HEK293 (cell line): ENCODE results near the gene FBXL13.

ENCODE experiments used
- HOXA7 ChIP-seq: sonication (generic); formaldehyde crosslinking; IDR thresholded peaks from 2 replicates; pipeline ENCODE4 v1.8.1; 2022; ENCODE audit warnings: missing genetic modification reagents, borderline replicate concordance
- IKZF3 ChIP-seq: fragments of 450-650 bp; IDR thresholded peaks from 2 replicates; pipeline ENCODE4 v1.5.0; 2018; ENCODE audit warnings: missing biosample characterization, mild to moderate bottlenecking, missing genetic modification characterization, moderate library complexity
- KLF1 ChIP-seq: fragments of 450-650 bp; formaldehyde crosslinking; IDR thresholded peaks from 2 replicates; pipeline ENCODE4 v1.5.1; 2016; ENCODE audit warnings: missing biosample characterization, missing genetic modification characterization
- MYNN ChIP-seq: fragments of 450-650 bp; formaldehyde crosslinking; IDR thresholded peaks from 2 replicates; pipeline ENCODE4 v1.5.1; 2016; ENCODE audit warnings: missing biosample characterization, missing genetic modification characterization, borderline replicate concordance
- SALL2 ChIP-seq: fragments of 450-650 bp; formaldehyde crosslinking; IDR thresholded peaks from 2 replicates; pipeline ENCODE4 v1.5.0; 2017; ENCODE audit warnings: missing biosample characterization, mild to moderate bottlenecking, missing genetic modification characterization, borderline replicate concordance
- SCRT2 ChIP-seq: fragments of 450-650 bp; formaldehyde crosslinking; IDR thresholded peaks from 2 replicates; pipeline ENCODE4 v1.5.1; 2016; ENCODE audit warnings: missing biosample characterization, missing genetic modification characterization
- SP3 ChIP-seq: fragments of 450-650 bp; formaldehyde crosslinking; IDR thresholded peaks from 2 replicates; pipeline ENCODE4 v1.5.1; 2016; ENCODE audit warnings: missing biosample characterization, missing genetic modification characterization
- SP7 ChIP-seq: fragments of 450-650 bp; formaldehyde crosslinking; IDR thresholded peaks from 2 replicates; pipeline ENCODE4 v1.5.1; 2016; ENCODE audit warnings: missing biosample characterization, missing genetic modification characterization
- YY1 ChIP-seq: fragments of 450-650 bp; formaldehyde crosslinking; IDR thresholded peaks from 2 replicates; pipeline ENCODE4 v1.5.1; 2018; ENCODE audit warnings: missing biosample characterization, missing genetic modification characterization
- ZBTB17 ChIP-seq: fragments of 450-650 bp; formaldehyde crosslinking; IDR thresholded peaks from 2 replicates; pipeline ENCODE4 v1.5.1; 2016; ENCODE audit warnings: missing biosample characterization, missing genetic modification characterization
- ZFP3 ChIP-seq: fragments of 450-650 bp; formaldehyde crosslinking; IDR thresholded peaks from 2 replicates; pipeline ENCODE4 v1.5.1; 2016; ENCODE audit warnings: low read depth, missing biosample characterization, missing genetic modification characterization
- ZNF341 ChIP-seq: fragments of 450-650 bp; formaldehyde crosslinking; IDR thresholded peaks from 2 replicates; pipeline ENCODE4; 2016; ENCODE audit warnings: low read depth, missing biosample characterization, missing genetic modification characterization
- ZNF391 ChIP-seq: fragments of 450-650 bp; formaldehyde crosslinking; IDR thresholded peaks from 2 replicates; pipeline ENCODE4 v1.5.1; 2016; ENCODE audit warnings: low read depth, missing biosample characterization, missing genetic modification characterization, borderline replicate concordance
- ZNF416 ChIP-seq: fragments of 450-650 bp; formaldehyde crosslinking; IDR thresholded peaks from 2 replicates; pipeline ENCODE4 v1.5.1; 2016; ENCODE audit warnings: missing biosample characterization, missing genetic modification characterization
- ZNF501 ChIP-seq: fragments of 450-650 bp; formaldehyde crosslinking; IDR thresholded peaks from 2 replicates; pipeline ENCODE4 v1.5.1; 2016; ENCODE audit warnings: missing biosample characterization, missing genetic modification characterization
- ZNF596 ChIP-seq: fragments of 450-650 bp; IDR thresholded peaks from 2 replicates; pipeline ENCODE4 v1.5.0; 2018; ENCODE audit warnings: missing biosample characterization, mild to moderate bottlenecking, missing genetic modification characterization, moderate library complexity
- ZNF600 ChIP-seq: fragments of 450-650 bp; formaldehyde crosslinking; IDR thresholded peaks from 2 replicates; pipeline ENCODE4 v1.5.1; 2016; ENCODE audit warnings: missing biosample characterization, missing genetic modification characterization
- ZNF626 ChIP-seq: fragments of 450-650 bp; sonication (Bioruptor Pico); formaldehyde crosslinking; IDR thresholded peaks from 2 replicates; pipeline ENCODE4 v1.5.1; 2018; ENCODE audit warnings: missing biosample characterization, missing genetic modification characterization, inconsistent platforms
- ZNF629 ChIP-seq: fragments of 450-650 bp; formaldehyde crosslinking; IDR thresholded peaks from 2 replicates; pipeline ENCODE4 v1.5.1; 2017; ENCODE audit warnings: missing biosample characterization, missing genetic modification characterization
- ZNF776 ChIP-seq: fragments of 450-650 bp; formaldehyde crosslinking; IDR thresholded peaks from 2 replicates; pipeline ENCODE4 v1.5.0; 2017; ENCODE audit warnings: missing biosample characterization, missing genetic modification characterization, borderline replicate concordance
- ZSCAN30 ChIP-seq: fragments of 450-650 bp; IDR thresholded peaks from 2 replicates; pipeline ENCODE4 v1.5.1; 2018; ENCODE audit warnings: missing biosample characterization, mild to moderate bottlenecking, missing genetic modification characterization, moderate library complexity
- ZXDB ChIP-seq: fragments of 450-650 bp; formaldehyde crosslinking; IDR thresholded peaks from 2 replicates; pipeline ENCODE4 v1.5.1; 2016; ENCODE audit warnings: missing biosample characterization, missing genetic modification characterization
- TF ChIP-seq, protein P1 (sequence below): fragments of 450-650 bp; formaldehyde crosslinking; IDR thresholded peaks from 2 replicates; pipeline ENCODE4 v1.5.1; 2016; ENCODE audit warnings: missing biosample characterization, missing genetic modification characterization
- TF ChIP-seq, protein P2 (sequence below): fragments of 450-650 bp; formaldehyde crosslinking; IDR thresholded peaks from 2 replicates; pipeline ENCODE4 v1.5.0; 2017; ENCODE audit warnings: missing biosample characterization, missing genetic modification characterization, borderline replicate concordance
- TF ChIP-seq, protein P3 (sequence below): fragments of 450-650 bp; formaldehyde crosslinking; IDR thresholded peaks from 2 replicates; pipeline ENCODE4 v1.5.1; 2016; ENCODE audit warnings: missing biosample characterization, missing genetic modification characterization
- TF ChIP-seq, protein P4 (sequence below): fragments of 450-650 bp; formaldehyde crosslinking; conservative IDR thresholded peaks from 2 replicates; pipeline ENCODE4 v1.5.1; 2016; ENCODE audit warnings: low read depth, missing biosample characterization, missing genetic modification characterization
- TF ChIP-seq, protein P5 (sequence below): fragments of 450-650 bp; formaldehyde crosslinking; optimal IDR thresholded peaks from 2 replicates; pipeline ENCODE3; 2016; ENCODE audit warnings: missing biosample characterization, mild to moderate bottlenecking, missing genetic modification characterization

Gene FBXL13

DNA sequence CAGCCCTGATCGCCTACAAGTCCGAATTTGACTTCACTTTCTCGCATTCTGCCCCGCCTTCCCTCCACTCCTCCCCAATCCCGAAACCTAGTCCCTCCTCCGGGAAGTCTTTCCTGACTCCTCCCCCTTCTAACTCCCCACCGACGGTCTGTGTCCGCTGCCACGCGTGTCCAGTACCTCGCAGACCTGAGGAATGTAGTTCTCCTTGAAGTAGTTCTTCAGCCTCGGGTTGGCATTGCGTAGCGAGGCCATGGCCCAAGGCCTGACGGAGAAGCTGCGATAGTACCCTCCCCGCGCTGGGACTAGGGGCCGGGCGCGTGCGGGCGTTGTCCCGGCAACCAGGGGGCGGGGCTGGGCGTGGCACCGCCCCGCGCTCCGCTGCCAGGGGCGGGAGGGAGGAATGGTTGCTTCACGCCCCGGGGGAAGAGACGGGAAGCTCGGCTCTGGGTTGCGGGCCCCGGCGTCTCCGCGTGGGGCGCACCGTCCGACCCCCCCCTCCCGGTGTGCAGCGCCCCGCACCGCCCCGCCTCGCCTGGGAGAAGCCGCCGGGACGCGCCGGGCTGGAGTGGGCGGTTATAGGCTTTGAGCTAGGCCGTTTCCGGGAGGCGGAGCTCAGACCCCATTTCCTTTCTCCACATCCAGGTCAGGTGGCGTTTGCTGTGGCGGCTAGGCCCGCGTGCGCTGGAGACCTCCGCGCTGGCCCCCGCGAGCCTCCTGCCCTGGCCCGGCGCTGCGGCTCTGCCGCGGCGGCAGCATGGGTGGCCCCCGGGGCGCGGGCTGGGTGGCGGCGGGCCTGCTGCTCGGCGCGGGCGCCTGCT, at the start of gene FBXL13, which contains the start of gene ARMC10 (continued):
- TF ChIP-seq, protein P1, sequence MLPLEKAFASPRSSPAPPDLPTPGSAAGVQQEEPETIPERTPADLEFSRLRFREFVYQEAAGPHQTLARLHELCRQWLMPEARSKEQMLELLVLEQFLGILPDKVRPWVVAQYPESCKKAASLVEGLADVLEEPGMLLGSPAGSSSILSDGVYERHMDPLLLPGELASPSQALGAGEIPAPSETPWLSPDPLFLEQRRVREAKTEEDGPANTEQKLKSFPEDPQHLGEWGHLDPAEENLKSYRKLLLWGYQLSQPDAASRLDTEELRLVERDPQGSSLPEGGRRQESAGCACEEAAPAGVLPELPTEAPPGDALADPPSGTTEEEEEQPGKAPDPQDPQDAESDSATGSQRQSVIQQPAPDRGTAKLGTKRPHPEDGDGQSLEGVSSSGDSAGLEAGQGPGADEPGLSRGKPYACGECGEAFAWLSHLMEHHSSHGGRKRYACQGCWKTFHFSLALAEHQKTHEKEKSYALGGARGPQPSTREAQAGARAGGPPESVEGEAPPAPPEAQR (tag by site-specific recombination) = no peak
- no peak for TF ChIP-seq HOXA7 (CRISPR knock-in tag)
- TF ChIP-seq ZNF391 (tag by site-specific recombination) = 0 out of 2 replicates have a peak, but pooled peaks have one; percentile 29
- TF ChIP-seq, protein P2, sequence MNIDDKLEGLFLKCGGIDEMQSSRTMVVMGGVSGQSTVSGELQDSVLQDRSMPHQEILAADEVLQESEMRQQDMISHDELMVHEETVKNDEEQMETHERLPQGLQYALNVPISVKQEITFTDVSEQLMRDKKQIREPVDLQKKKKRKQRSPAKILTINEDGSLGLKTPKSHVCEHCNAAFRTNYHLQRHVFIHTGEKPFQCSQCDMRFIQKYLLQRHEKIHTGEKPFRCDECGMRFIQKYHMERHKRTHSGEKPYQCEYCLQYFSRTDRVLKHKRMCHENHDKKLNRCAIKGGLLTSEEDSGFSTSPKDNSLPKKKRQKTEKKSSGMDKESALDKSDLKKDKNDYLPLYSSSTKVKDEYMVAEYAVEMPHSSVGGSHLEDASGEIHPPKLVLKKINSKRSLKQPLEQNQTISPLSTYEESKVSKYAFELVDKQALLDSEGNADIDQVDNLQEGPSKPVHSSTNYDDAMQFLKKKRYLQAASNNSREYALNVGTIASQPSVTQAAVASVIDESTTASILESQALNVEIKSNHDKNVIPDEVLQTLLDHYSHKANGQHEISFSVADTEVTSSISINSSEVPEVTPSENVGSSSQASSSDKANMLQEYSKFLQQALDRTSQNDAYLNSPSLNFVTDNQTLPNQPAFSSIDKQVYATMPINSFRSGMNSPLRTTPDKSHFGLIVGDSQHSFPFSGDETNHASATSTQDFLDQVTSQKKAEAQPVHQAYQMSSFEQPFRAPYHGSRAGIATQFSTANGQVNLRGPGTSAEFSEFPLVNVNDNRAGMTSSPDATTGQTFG (tag by site-specific recombination) = no peak
- peak; percentile 78 for TF ChIP-seq SCRT2 (tag by site-specific recombination)
- peak; percentile 90 for TF ChIP-seq KLF1 (tag by site-specific recombination)
- peak; percentile 62 for TF ChIP-seq YY1 (tag by site-specific recombination)
- no peak for TF ChIP-seq ZNF416 (tag by site-specific recombination)
- TF ChIP-seq, protein P3, sequence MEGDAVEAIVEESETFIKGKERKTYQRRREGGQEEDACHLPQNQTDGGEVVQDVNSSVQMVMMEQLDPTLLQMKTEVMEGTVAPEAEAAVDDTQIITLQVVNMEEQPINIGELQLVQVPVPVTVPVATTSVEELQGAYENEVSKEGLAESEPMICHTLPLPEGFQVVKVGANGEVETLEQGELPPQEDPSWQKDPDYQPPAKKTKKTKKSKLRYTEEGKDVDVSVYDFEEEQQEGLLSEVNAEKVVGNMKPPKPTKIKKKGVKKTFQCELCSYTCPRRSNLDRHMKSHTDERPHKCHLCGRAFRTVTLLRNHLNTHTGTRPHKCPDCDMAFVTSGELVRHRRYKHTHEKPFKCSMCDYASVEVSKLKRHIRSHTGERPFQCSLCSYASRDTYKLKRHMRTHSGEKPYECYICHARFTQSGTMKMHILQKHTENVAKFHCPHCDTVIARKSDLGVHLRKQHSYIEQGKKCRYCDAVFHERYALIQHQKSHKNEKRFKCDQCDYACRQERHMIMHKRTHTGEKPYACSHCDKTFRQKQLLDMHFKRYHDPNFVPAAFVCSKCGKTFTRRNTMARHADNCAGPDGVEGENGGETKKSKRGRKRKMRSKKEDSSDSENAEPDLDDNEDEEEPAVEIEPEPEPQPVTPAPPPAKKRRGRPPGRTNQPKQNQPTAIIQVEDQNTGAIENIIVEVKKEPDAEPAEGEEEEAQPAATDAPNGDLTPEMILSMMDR (tag by site-specific recombination) = peak; percentile 82; the same call in 1 of the 2 replicates
- 0 out of 2 replicates have a peak, but pooled peaks have one; percentile 15 for TF ChIP-seq ZNF501 (tag by site-specific recombination)
- peak; percentile 94 for TF ChIP-seq ZBTB17 (tag by site-specific recombination)
- 0 out of 2 replicates have a peak, but pooled peaks have one; percentile 43 for TF ChIP-seq ZNF596 (tag by site-specific recombination)
- no peak for TF ChIP-seq ZFP3 (tag by site-specific recombination)
- peak; percentile 56 for TF ChIP-seq IKZF3 (tag by site-specific recombination)
- TF ChIP-seq ZNF341 (tag by site-specific recombination) = peak; percentile 90
- peak; percentile 60; the same call in 1 of the 2 replicates for TF ChIP-seq SP7 (tag by site-specific recombination)
- TF ChIP-seq SALL2 (tag by site-specific recombination) = no peak
- TF ChIP-seq, protein P4, sequence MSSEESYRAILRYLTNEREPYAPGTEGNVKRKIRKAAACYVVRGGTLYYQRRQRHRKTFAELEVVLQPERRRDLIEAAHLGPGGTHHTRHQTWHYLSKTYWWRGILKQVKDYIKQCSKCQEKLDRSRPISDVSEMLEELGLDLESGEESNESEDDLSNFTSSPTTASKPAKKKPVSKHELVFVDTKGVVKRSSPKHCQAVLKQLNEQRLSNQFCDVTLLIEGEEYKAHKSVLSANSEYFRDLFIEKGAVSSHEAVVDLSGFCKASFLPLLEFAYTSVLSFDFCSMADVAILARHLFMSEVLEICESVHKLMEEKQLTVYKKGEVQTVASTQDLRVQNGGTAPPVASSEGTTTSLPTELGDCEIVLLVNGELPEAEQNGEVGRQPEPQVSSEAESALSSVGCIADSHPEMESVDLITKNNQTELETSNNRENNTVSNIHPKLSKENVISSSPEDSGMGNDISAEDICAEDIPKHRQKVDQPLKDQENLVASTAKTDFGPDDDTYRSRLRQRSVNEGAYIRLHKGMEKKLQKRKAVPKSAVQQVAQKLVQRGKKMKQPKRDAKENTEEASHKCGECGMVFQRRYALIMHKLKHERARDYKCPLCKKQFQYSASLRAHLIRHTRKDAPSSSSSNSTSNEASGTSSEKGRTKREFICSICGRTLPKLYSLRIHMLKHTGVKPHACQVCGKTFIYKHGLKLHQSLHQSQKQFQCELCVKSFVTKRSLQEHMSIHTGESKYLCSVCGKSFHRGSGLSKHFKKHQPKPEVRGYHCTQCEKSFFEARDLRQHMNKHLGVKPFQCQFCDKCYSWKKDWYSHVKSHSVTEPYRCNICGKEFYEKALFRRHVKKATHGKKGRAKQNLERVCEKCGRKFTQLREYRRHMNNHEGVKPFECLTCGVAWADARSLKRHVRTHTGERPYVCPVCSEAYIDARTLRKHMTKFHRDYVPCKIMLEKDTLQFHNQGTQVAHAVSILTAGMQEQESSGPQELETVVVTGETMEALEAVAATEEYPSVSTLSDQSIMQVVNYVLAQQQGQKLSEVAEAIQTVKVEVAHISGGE (tag by site-specific recombination) = peak; percentile 71; the same call in 1 of the 2 replicates
- TF ChIP-seq ZSCAN30 (tag by site-specific recombination) = peak; percentile 83; the same call in 1 of the 2 replicates
- peak; percentile 62; the same call in 1 of the 2 replicates for TF ChIP-seq ZXDB
- TF ChIP-seq ZNF626 (tag by site-specific recombination) = 0 out of 2 replicates have a peak, but pooled peaks have one; percentile 23
- TF ChIP-seq, protein P5, sequence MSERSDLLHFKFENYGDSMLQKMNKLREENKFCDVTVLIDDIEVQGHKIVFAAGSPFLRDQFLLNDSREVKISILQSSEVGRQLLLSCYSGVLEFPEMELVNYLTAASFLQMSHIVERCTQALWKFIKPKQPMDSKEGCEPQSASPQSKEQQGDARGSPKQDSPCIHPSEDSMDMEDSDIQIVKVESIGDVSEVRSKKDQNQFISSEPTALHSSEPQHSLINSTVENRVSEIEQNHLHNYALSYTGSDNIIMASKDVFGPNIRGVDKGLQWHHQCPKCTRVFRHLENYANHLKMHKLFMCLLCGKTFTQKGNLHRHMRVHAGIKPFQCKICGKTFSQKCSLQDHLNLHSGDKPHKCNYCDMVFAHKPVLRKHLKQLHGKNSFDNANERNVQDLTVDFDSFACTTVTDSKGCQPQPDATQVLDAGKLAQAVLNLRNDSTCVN (tag by site-specific recombination) = peak; percentile 72
- TF ChIP-seq ZNF776 = no peak
- peak; percentile 98 for TF ChIP-seq SP3 (tag by site-specific recombination)
- peak; percentile 33; the same call in 1 of the 2 replicates for TF ChIP-seq MYNN
- TF ChIP-seq ZNF600 (tag by site-specific recombination) = 0 out of 2 replicates have a peak, but pooled peaks have one; percentile 7
- TF ChIP-seq ZNF629 (tag by site-specific recombination) = 0 out of 2 replicates have a peak, but pooled peaks have one; percentile 40
